ENCODE results near the gene REXO4. TPM values are rescaled to one million over a fixed set of nuclear protein-coding genes. Genes with fewer than 3 reads are reported as not detected.
"Not testable (repeated sequence)": the region's sequence is repeated elsewhere in the genome, so short reads cannot be mapped to it uniquely, and the experiment has no call there.

Gene REXO4
- total and polyA plus RNA-seq, 2 donors (not counting 1 experiment from before 2014, with no cell fraction given), result 16.6 to 21.1 TPM

- H3K4me2 ChIP-seq (ENCODE audit: extremely low read depth, insufficient read depth, low read length), result no peak overlapping the region
- peaks cover 2% of the 10 kb centered on the region for H3K4me1 ChIP-seq (ENCODE audit: control insufficient read depth, extremely low read depth, insufficient read depth, low read length)
- no peaks in the 10 kb centered on the region for H3K36me3 ChIP-seq (ENCODE audit: control insufficient read depth, insufficient read depth, low read length)
- DNase-seq (ENCODE audit: low read depth in 2 of 2), result no peak
- H3K4me3 ChIP-seq (replicated peaks in 1 of 4; ENCODE audit: control extremely low read depth in 1 of 4, insufficient read depth in 1 of 4, low read depth in 3 of 4, low read length in 4 of 4), result no peak overlapping the region
- H4K20me1 ChIP-seq (ENCODE audit: control insufficient read depth, extremely low read depth, insufficient read depth, low read length), result no peaks in the 10 kb centered on the region
- TF ChIP-seq CTCF (conservative IDR thresholded peaks at IDR 0.05 in 1 of 2, IDR thresholded peaks at IDR 0.05 in 1 of 2; ENCODE audit: low read depth in 1 of 2, low read length in 2 of 2) (no peak), EZH2 (IDR thresholded peaks at IDR 0.05; ENCODE audit: low read length, missing control alignments) (no peak)
- peaks cover 14% of the 10 kb centered on the region for H3K79me2 ChIP-seq (ENCODE audit: control insufficient read depth, insufficient read depth, low read length)
- H3K9ac ChIP-seq (ENCODE audit: insufficient read depth, low read length), result no peak overlapping the region
- H3K27me3 ChIP-seq (ENCODE audit: control insufficient read depth, insufficient read depth, low read length), result no peaks in the 10 kb centered on the region
- no peak overlapping the region for H2AFZ ChIP-seq (ENCODE audit: low read length)
- no peak overlapping the region for H3K27ac ChIP-seq (ENCODE audit: insufficient read depth, low read length)
- H3K9me3 ChIP-seq (ENCODE audit: control insufficient read depth, insufficient read depth, low read depth, low read length), result no peaks in the 10 kb centered on the region
Observed at GRCh38 chr9:133379153-133380086, 38.4 kb downstream of the REXO4 start.

GRCh38 chr9:133378408-133378962 lies 39.3 kb downstream of the REXO4 start:
- Histone ChIP-seq H2AFZ (ENCODE audit: low read length) (no peak overlapping the region), H3K4me2 (ENCODE audit: extremely low read depth, insufficient read depth, low read length) (no peak overlapping the region), H3K27ac (ENCODE audit: insufficient read depth, low read length) (no peak overlapping the region), H3K4me1 (ENCODE audit: control insufficient read depth, extremely low read depth, insufficient read depth, low read length) (peaks cover 2% of the 10 kb centered on the region), H4K20me1 (ENCODE audit: control insufficient read depth, extremely low read depth, insufficient read depth, low read length) (no peaks in the 10 kb centered on the region), H3K27me3 (ENCODE audit: control insufficient read depth, insufficient read depth, low read length) (no peaks in the 10 kb centered on the region), H3K79me2 (ENCODE audit: control insufficient read depth, insufficient read depth, low read length) (peaks cover 23% of the 10 kb centered on the region), H3K9ac (ENCODE audit: insufficient read depth, low read length) (no peak overlapping the region), H3K36me3 (ENCODE audit: control insufficient read depth, insufficient read depth, low read length) (no peaks in the 10 kb centered on the region), H3K4me3 (replicated peaks in 1 of 4; ENCODE audit: control extremely low read depth in 1 of 4, insufficient read depth in 1 of 4, low read depth in 3 of 4, low read length in 4 of 4) (no peak overlapping the region), H3K9me3 (ENCODE audit: control insufficient read depth, insufficient read depth, low read depth, low read length) (no peaks in the 10 kb centered on the region)
- no peak for DNase-seq (ENCODE audit: low read depth in 2 of 2)
- no peak for TF ChIP-seq EZH2 (IDR thresholded peaks at IDR 0.05; ENCODE audit: low read length, missing control alignments)
- no peak for TF ChIP-seq CTCF (conservative IDR thresholded peaks at IDR 0.05 in 1 of 2, IDR thresholded peaks at IDR 0.05 in 1 of 2; ENCODE audit: low read depth in 1 of 2, low read length in 2 of 2)

- H2AFZ ChIP-seq (ENCODE audit: low read length), result no peak overlapping the region
- no peak overlapping the region for H3K9ac ChIP-seq (ENCODE audit: insufficient read depth, low read length)
- no peak overlapping the region for H3K27ac ChIP-seq (ENCODE audit: insufficient read depth, low read length)
- H3K27me3 ChIP-seq (ENCODE audit: control insufficient read depth, insufficient read depth, low read length), result no peaks in the 10 kb centered on the region
- no peak for TF ChIP-seq CTCF (conservative IDR thresholded peaks at IDR 0.05 in 1 of 2, IDR thresholded peaks at IDR 0.05 in 1 of 2; ENCODE audit: low read depth in 1 of 2, low read length in 2 of 2)
- no peak for TF ChIP-seq EZH2 (IDR thresholded peaks at IDR 0.05; ENCODE audit: low read length, missing control alignments)
- DNase-seq (ENCODE audit: low read depth in 2 of 2), result no peak
- H4K20me1 ChIP-seq (ENCODE audit: control insufficient read depth, extremely low read depth, insufficient read depth, low read length), result no peaks in the 10 kb centered on the region
- H3K4me1 ChIP-seq (ENCODE audit: control insufficient read depth, extremely low read depth, insufficient read depth, low read length), result peaks cover 2% of the 10 kb centered on the region
- H3K79me2 ChIP-seq (ENCODE audit: control insufficient read depth, insufficient read depth, low read length), result peaks cover 30% of the 10 kb centered on the region
- H3K4me3 ChIP-seq (replicated peaks in 1 of 4; ENCODE audit: control extremely low read depth in 1 of 4, insufficient read depth in 1 of 4, low read depth in 3 of 4, low read length in 4 of 4), result no peak overlapping the region
- H3K9me3 ChIP-seq (ENCODE audit: control insufficient read depth, insufficient read depth, low read depth, low read length), result no peaks in the 10 kb centered on the region
- peaks cover 4% of the 10 kb centered on the region for H3K36me3 ChIP-seq (ENCODE audit: control insufficient read depth, insufficient read depth, low read length)
- no peak overlapping the region for H3K4me2 ChIP-seq (ENCODE audit: extremely low read depth, insufficient read depth, low read length)
Observed at GRCh38 chr9:133377721-133378216, 40.0 kb downstream of the REXO4 start.

- H3K9me3 ChIP-seq (ENCODE audit: control insufficient read depth, insufficient read depth, low read depth, low read length); H2AFZ ChIP-seq (ENCODE audit: low read length); H3K27me3 ChIP-seq (ENCODE audit: control insufficient read depth, insufficient read depth, low read length); H3K27ac ChIP-seq (ENCODE audit: insufficient read depth, low read length); H3K9ac ChIP-seq (ENCODE audit: insufficient read depth, low read length); H4K20me1 ChIP-seq (ENCODE audit: control insufficient read depth, extremely low read depth, insufficient read depth, low read length); DNase-seq (ENCODE audit: low read depth in 2 of 2); H3K4me1 ChIP-seq (ENCODE audit: control insufficient read depth, extremely low read depth, insufficient read depth, low read length); H3K36me3 ChIP-seq (ENCODE audit: control insufficient read depth, insufficient read depth, low read length); H3K4me2 ChIP-seq (ENCODE audit: extremely low read depth, insufficient read depth, low read length): not testable (repeated sequence)
- Histone ChIP-seq H3K79me2 (ENCODE audit: control insufficient read depth, insufficient read depth, low read length) (peaks cover 35% of the 10 kb centered on the region), H3K4me3 (replicated peaks in 1 of 4; ENCODE audit: control extremely low read depth in 1 of 4, insufficient read depth in 1 of 4, low read depth in 3 of 4, low read length in 4 of 4) (peak overlapping the region in 1 of 4 experiments; percentile 99)
Observed at GRCh38 chr9:133377280-133377679, 40.5 kb downstream of the REXO4 start.
